Endothelial cell of umbilical vein (primary cell): Measurements from ENCODE around the gene FRMD5.

ENCODE experiments used
- CTCF ChIP-seq, 2 donors: IDR thresholded peaks; 1 replicate in 1 of 2; 2 replicates in 1 of 2; pipeline ENCODE4 v1.5.1; 2011; ENCODE audit warnings: low read length in 2 of 2, mild to moderate bottlenecking in 2 of 2, moderate library complexity in 2 of 2, control low read depth in 1 of 2, inconsistent platforms in 1 of 2, low read depth in 1 of 2; ENCODE audit not compliant: insufficient read depth in 1 of 2; ENCODE audit errors: extremely low read depth in 1 of 2
- EZH2 ChIP-seq: IDR thresholded peaks from 2 replicates; pipeline ENCODE4 v1.6.1; 2012; ENCODE audit warnings: borderline replicate concordance, low read depth, mild to moderate bottlenecking, moderate library complexity, low read length, inconsistent platforms; ENCODE audit not compliant: severe bottlenecking
- GATA2 ChIP-seq: IDR thresholded peaks from 2 replicates; pipeline ENCODE4 v1.7.0; 2011; ENCODE audit warnings: low read depth, mild to moderate bottlenecking, moderate library complexity, mixed read lengths, low read length; ENCODE audit not compliant: insufficient read length, insufficient read depth
- POLR2AphosphoS5 ChIP-seq: IDR thresholded peaks from 2 replicates; pipeline ENCODE4 v1.6.1; 2012; ENCODE audit warnings: low read depth, mild to moderate bottlenecking, control low read depth, low read length, moderate library complexity; ENCODE audit not compliant: insufficient read depth

- no peak for TF ChIP-seq CTCF (IDR thresholded peaks at IDR 0.05; ENCODE audit: extremely low read depth in 1 of 2, insufficient read depth in 1 of 2, low read depth in 1 of 2, low read length in 2 of 2)
- TF ChIP-seq GATA2, result peak; percentile 71
- TF ChIP-seq POLR2AphosphoS5, result no peak
- no peak for TF ChIP-seq EZH2
Observed at GRCh38 chr15:44033894-44034293, 161.2 kb downstream of the FRMD5 start.
